Spleen (tissue), 11 donors: ENCODE measurements around the gene RESP18. TPM values are rescaled to one million over a fixed set of nuclear protein-coding genes. Genes with fewer than 3 reads are reported as not detected.
A peak's percentile ranks its signal among the peaks of the same experiment; 100 is the strongest.

Experiments
- DNase-seq: peaks from one replicate; pipeline ENCODE4 v3.0.0-alpha.2; 2020
- H3K27ac ChIP-seq, 8 donors: fragments of 200-600 bp; sonication (generic) in 7 of 8; 1 replicate in 4 of 8; 2 replicates in 4 of 8; pipeline versions ENCODE4 v1.5.0 to v1.8.0; 2016 to 2021; ENCODE audit warnings: inconsistent platforms in 4 of 8, mild to moderate bottlenecking in 4 of 8, moderate library complexity in 1 of 8
- H3K27me3 ChIP-seq, 7 donors: fragments of 200-600 bp; sonication (generic) in 6 of 7; replicated peaks in 1 of 7; 1 replicate in 4 of 7; 2 replicates in 3 of 7; pipeline versions ENCODE4 v1.5.0 to v1.8.0; 2016 to 2021; ENCODE audit warnings: inconsistent platforms in 3 of 7, mild to moderate bottlenecking in 1 of 7
- H3K36me3 ChIP-seq, 6 donors: fragments of 200-600 bp; sonication (generic) in 5 of 6; 1 replicate in 4 of 6; 2 replicates in 2 of 6; pipeline versions ENCODE4 v1.5.0 to v1.8.0; 2016 to 2021; ENCODE audit warnings: inconsistent platforms in 2 of 6
- H3K4me1 ChIP-seq, 6 donors: fragments of 200-600 bp; sonication (generic) in 5 of 6; 1 replicate in 3 of 6; 2 replicates in 3 of 6; pipeline versions ENCODE4 v1.5.0 to v1.8.0; 2016 to 2021; ENCODE audit warnings: inconsistent platforms in 3 of 6
- H3K4me3 ChIP-seq, 8 donors: fragments of 200-600 bp; sonication (generic) in 7 of 8; 1 replicate in 4 of 8; 2 replicates in 4 of 8; pipeline versions ENCODE4 v1.5.0 to v1.8.0; 2016 to 2021; ENCODE audit warnings: inconsistent platforms in 4 of 8, mild to moderate bottlenecking in 4 of 8, moderate library complexity in 2 of 8
- H3K9me3 ChIP-seq, 8 donors: fragments of 200-600 bp; sonication (generic) in 7 of 8; 1 replicate in 4 of 8; 2 replicates in 4 of 8; pipeline versions ENCODE4 v1.5.0 to v1.8.0; 2016 to 2021; ENCODE audit warnings: inconsistent platforms in 4 of 8
- CTCF ChIP-seq, 11 experiments: fragments of 200-600 bp in 7 of 11; fragments of 450-650 bp in 4 of 11; sonication (generic) in 4 of 11; IDR thresholded peaks in 8 of 11; conservative IDR thresholded peaks in 3 of 11; 1 replicate in 7 of 11; 2 replicates in 4 of 11; pipeline versions ENCODE4 v1.4.0 to v1.8.0; 2016 to 2021; ENCODE audit warnings: antibody characterized with exemption in 11 of 11, inconsistent platforms in 4 of 11, mild to moderate bottlenecking in 1 of 11
- POLR2A ChIP-seq, 3 donors: fragments of 450-650 bp; IDR thresholded peaks; one replicate each; pipeline ENCODE4 v1.5.1; 2017; ENCODE audit warnings: antibody characterized with exemption in 3 of 3, mild to moderate bottlenecking in 1 of 3
- POLR2AphosphoS5 ChIP-seq, 3 donors: sonication (generic); formaldehyde crosslinking; IDR thresholded peaks; one replicate each; pipeline ENCODE4 v1.5.1; 2017; ENCODE audit warnings: antibody characterized with exemption in 3 of 3
- WGBS, 5 donors: extraction: QIAGEN DNeasy Blood & Tissue Kit in 3 of 5; methylation state at CpG; one replicate each; pipeline versions ENCODE4 v1.1.5 to v1.1.7; 2013 to 2018; 5-methylcytosine and 5-hydroxymethylcytosine counted together
- intact Hi-C: fragments of 100-400 bp; cut with DNase I; formaldehyde crosslinking; loops from one replicate; pipeline ENCODE4 v1.15.0; 2023; ENCODE audit warnings: low total_unique reads
- polyA plus RNA-seq, 3 donors: library from polyadenylated mRNA; stranded (reverse); fragments of 200-250 nt; gene quantifications; one replicate each; pipeline ENCODE4 v1.2.1, GENCODE V29; 2013
- total RNA-seq, 7 donors: library from RNA; depleted of rRNA in 3 of 7; stranded (reverse); fragments of >200 nt in 3 of 7; fragmentation: NEBNext Ultra II Directional in 4 of 7; extraction: Animal tissue kit (Norgen Biotek cat#: 25700) in 4 of 7; gene quantifications; one replicate each; pipeline versions ENCODE4 v1.1.0 to v1.2.1, GENCODE V29; 2016 to 2021
- donor health status: healthy with polysubstance abuse.
- donor health status: DM: no; HTN: no; CAD: no; lungs with moderate emphysema.
- donor health status: DM: no; HTN: no; CAD: no.
- donor health status: Bipolar disorder and iron deficiency.
- donor health status: healthy.
- donor health status: DM: no; HTN: no; CAD: no.
- donor health status: DM: yes; HTN: yes; CAD: no.

Gene RESP18
- total and polyA plus RNA-seq, 10 donors: 0.83 TPM; not detected in 9

GRCh38 chr2:219294356-219295351 is 37.9 kb downstream of the RESP18 start:
- peak overlapping the region; percentile 38 to 86 (median 76) for H3K27ac ChIP-seq
- peak overlapping the region; percentile 34 to 71 (median 48) for H3K4me3 ChIP-seq
- intact Hi-C loops: loop anchor here (5.0 kb wide), 1 partner anchor 132 kb away; the partner anchor contains the start of gene NHEJ1
- TF ChIP-seq CTCF (IDR thresholded peaks at IDR 0.05 in 8 of 11, conservative IDR thresholded peaks at IDR 0.05 in 3 of 11) (peak; percentile 89 to 100 (median 99)), POLR2AphosphoS5 (IDR thresholded peaks at IDR 0.05) (peak; percentile 79 to 88 (median 86)), POLR2A (IDR thresholded peaks at IDR 0.05) (no peak)
- H3K9me3 ChIP-seq: no peaks in the 10 kb centered on the region
- no peaks in the 10 kb centered on the region for H3K36me3 ChIP-seq
- H3K27me3 ChIP-seq: peaks cover 0 to 18% (median 0%) of the 10 kb centered on the region in 7 donors
- peaks cover 0 to 30% (median 18%) of the 10 kb centered on the region in 6 donors for H3K4me1 ChIP-seq
- 5 to 8% (median 7%) methylated on average over 44 to 67 of the region's 67 CpGs for WGBS, 5 donors
- DNase-seq: peak; percentile 99

DNA sequence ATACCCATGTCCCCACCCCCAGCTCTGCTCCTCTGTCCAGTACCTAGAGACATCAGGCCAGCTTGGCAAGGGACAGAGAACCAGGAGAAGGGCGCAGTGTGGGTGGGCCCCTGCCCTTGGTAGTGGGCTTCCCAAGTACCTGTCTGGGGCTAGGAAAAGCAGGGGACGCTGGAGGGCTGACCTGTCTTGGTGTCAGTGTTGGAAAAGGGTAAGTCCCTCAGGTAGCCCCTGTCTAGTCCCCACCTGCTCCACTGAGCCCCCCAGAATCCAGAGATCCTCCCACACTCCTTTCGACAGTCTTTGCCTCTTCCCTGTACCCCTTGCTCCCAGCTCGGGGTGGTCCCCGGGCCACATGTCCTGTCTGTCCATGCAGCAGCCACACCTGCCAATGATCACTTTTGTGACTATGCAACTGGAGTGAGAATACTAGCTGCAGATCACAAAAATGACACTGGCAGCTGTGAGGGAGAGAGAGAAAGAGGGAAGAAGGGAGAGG is 38.8 kb downstream of the RESP18 start:
- Histone ChIP-seq H3K4me3 (no peak overlapping the region), H3K27me3 (peaks cover 0 to 10% (median 0%) of the 10 kb centered on the region in 7 donors), H3K9me3 (no peaks in the 10 kb centered on the region), H3K36me3 (no peaks in the 10 kb centered on the region), H3K4me1 (peaks cover 0 to 27% (median 17%) of the 10 kb centered on the region in 6 donors), H3K27ac (no peak overlapping the region)
- 83 to 92% (median 85%) methylated on average over 5 of the region's 5 CpGs for WGBS, 5 donors
- intact Hi-C loops: loop anchor here (5.0 kb wide), 1 partner anchor 131 kb away; the partner anchor contains the start of gene NHEJ1
- DNase-seq: peak; percentile 71
- TF ChIP-seq POLR2AphosphoS5 (IDR thresholded peaks at IDR 0.05) (no peak), CTCF (IDR thresholded peaks at IDR 0.05 in 8 of 11, conservative IDR thresholded peaks at IDR 0.05 in 3 of 11) (no peak), POLR2A (IDR thresholded peaks at IDR 0.05) (no peak)

DNA sequence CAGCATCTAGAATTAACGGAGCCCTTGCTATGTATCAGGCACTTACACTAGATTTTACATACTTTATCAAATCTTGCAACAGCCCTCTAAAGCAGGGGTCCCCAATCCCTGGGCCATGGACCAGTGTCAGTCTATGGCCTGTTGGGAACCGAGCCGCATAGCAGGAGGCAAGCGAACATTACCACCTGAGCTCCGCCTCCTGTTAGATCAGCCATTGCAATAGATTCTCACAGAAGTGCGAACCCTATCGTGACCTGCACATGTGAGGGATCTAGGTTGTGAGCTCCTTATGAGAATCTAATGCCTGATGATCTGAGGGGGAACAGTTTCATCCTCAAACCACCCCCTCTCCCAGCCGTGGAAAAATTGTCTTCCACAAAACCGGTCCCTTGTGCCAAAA is 39.9 kb downstream of the RESP18 start:
- Histone ChIP-seq H3K4me1 (peaks cover 0 to 21% (median 14%) of the 10 kb centered on the region in 6 donors), H3K27me3 (peaks cover 0 to 9% (median 0%) of the 10 kb centered on the region in 7 donors), H3K4me3 (no peak overlapping the region), H3K27ac (no peak overlapping the region), H3K36me3 (no peaks in the 10 kb centered on the region), H3K9me3 (no peaks in the 10 kb centered on the region)
- intact Hi-C loops: loop anchor here (5.0 kb wide), 1 partner anchor 130 kb away; the partner anchor contains the start of gene NHEJ1
- no peak for DNase-seq
- 93 to 96% (median 94%) methylated on average over 9 of the region's 9 CpGs for WGBS, 5 donors
- TF ChIP-seq POLR2AphosphoS5 (IDR thresholded peaks at IDR 0.05): no peak
- no peak for TF ChIP-seq CTCF (IDR thresholded peaks at IDR 0.05 in 8 of 11, conservative IDR thresholded peaks at IDR 0.05 in 3 of 11)
- TF ChIP-seq POLR2A (IDR thresholded peaks at IDR 0.05): no peak
